Heart right ventricle (tissue), 16 donors: ENCODE measurements around the gene MEOX1. TPM values are rescaled to one million over a fixed set of nuclear protein-coding genes. Genes with fewer than 3 reads are reported as not detected.
A peak's percentile ranks its signal among the peaks of the same experiment; 100 is the strongest.

Experiments
- ATAC-seq, 8 donors: fragments of 200-7000 bp; cut with Tn5 transposase; one replicate each; pipeline ENCODE4 v1.9.1; 2020; ENCODE audit warnings: mild to moderate bottlenecking in 8 of 8, moderate library complexity in 8 of 8, moderate number of reproducible peaks in 1 of 8
- DNase-seq, 2 donors: peaks; one replicate each; pipeline ENCODE4 v3.0.0-alpha.2; 2020
- H3K27ac ChIP-seq, 10 donors: fragments of 200-600 bp; sonication (generic) in 2 of 10; one replicate each; pipeline versions ENCODE4 v1.5.0 to v1.8.0; 2020 to 2022; ENCODE audit warnings: mild to moderate bottlenecking in 3 of 10
- H3K27me3 ChIP-seq, 7 donors: fragments of 200-600 bp; one replicate each; pipeline ENCODE4 v1.8.0; 2021 to 2022; ENCODE audit warnings: mild to moderate bottlenecking in 2 of 7
- H3K36me3 ChIP-seq, 9 donors: fragments of 200-600 bp; sonication (generic) in 1 of 9; one replicate each; pipeline versions ENCODE4 v1.5.0 to v1.8.0; 2020 to 2022; ENCODE audit warnings: mild to moderate bottlenecking in 2 of 9
- H3K4me1 ChIP-seq, 9 donors: fragments of 200-600 bp; sonication (generic) in 1 of 9; one replicate each; pipeline versions ENCODE4 v1.5.0 to v1.8.0; 2020 to 2022; ENCODE audit warnings: mild to moderate bottlenecking in 4 of 9
- H3K4me3 ChIP-seq, 10 donors: fragments of 200-600 bp; sonication (generic) in 2 of 10; one replicate each; pipeline versions ENCODE4 v1.5.0 to v1.8.0; 2020 to 2022; ENCODE audit warnings: mild to moderate bottlenecking in 7 of 10, moderate library complexity in 2 of 10
- H3K9me3 ChIP-seq, 11 donors: fragments of 200-600 bp in 10 of 11; sonication (generic) in 2 of 11; one replicate each; pipeline versions ENCODE4 v1.5.0 to v1.8.0; 2013 to 2022; ENCODE audit warnings: mild to moderate bottlenecking in 2 of 11, control low read depth in 1 of 11, moderate library complexity in 1 of 11
- CTCF ChIP-seq, 9 donors: fragments of 200-600 bp; sonication (generic) in 2 of 9; IDR thresholded peaks; one replicate each; pipeline versions ENCODE4 v1.5.0 to v1.8.0; 2021 to 2022; ENCODE audit warnings: antibody characterized with exemption in 9 of 9, mild to moderate bottlenecking in 5 of 9, moderate library complexity in 1 of 9
- WGBS, 2 donors: extraction: QIAGEN DNeasy Blood & Tissue Kit; methylation state at CpG; one replicate each; pipeline ENCODE4 v1.1.7; 2013; ENCODE audit warnings: inconsistent platforms in 1 of 2; 5-methylcytosine and 5-hydroxymethylcytosine counted together
- intact Hi-C, 10 donors: fragments of 100-400 bp; cut with DNase I; formaldehyde crosslinking; loops; one replicate each; pipeline versions ENCODE4 v1.11.1 to v1.14.2; 2022
- polyA plus RNA-seq, 2 donors: library from polyadenylated mRNA; stranded (reverse); fragments of 200-250 nt; gene quantifications; one replicate each; pipeline ENCODE4 v1.2.3, GENCODE V29; 2013
- total RNA-seq, 10 donors: library from RNA; stranded (reverse); fragmentation: NEBNext Ultra II Directional in 3 of 10; extraction: Animal tissue kit (Norgen Biotek cat#: 25700) in 3 of 10; gene quantifications; one replicate each; pipeline versions ENCODE4 v1.2.1 to v1.2.4, GENCODE V29; 2021 to 2023
- donor health status: Arrhythmogenic right ventricular cardiomyopathy.
- donor health status: ischemic (EF 13 %, LVEDD 7.1; RV severe dilation, severe dysfunction).
- donor health status: healthy with polysubstance abuse.
- donor health status: DM: no; HTN: yes; CAD: no.
- donor health status: DM: no; HTN: no; CAD: no.
- donor health status: ischemic (EF 25% LVEDD 6.9; RV normal size, moderate dysfunction).
- donor health status: ischemic (EF 25% LVEDD 5.7; RV mildly dilated, moderate dysfunction).
- donor health status: healthy.
- donor health status: DM: yes; HTN: yes; CAD: no.
- donor health status: Ischemic cardiomyopathy.
- donor health status: ischemic (EF 35%, LVEDD 5.7; RV mildly dilated, moderate dysfunction).
- donor health status: nonischemic (EF 11% LVEDD 7.7; RV severe dilation, severe dysfunction).
- donor health status: DM: yes; HTN: yes; CAD: no.
- donor health status: PGD.
- donor health status: ischemic (EF 29% LVEDD 5.4; RV normal size, mild dysfunction).
- donor health status: nonischemic (EF 23%, LVEDD 6.1; RV moderate dilation, normal function).

Gene MEOX1
- total and polyA plus RNA-seq, 12 donors = 6.4 to 25.3 (median 14.8) TPM

GRCh38 chr17:43659823-43660617, 1.7 kb downstream of the MEOX1 start:
- WGBS, 2 donors = 52 to 62% methylated on average over 11 of the region's 11 CpGs
- Histone ChIP-seq H3K9me3 (no peaks in the 10 kb centered on the region), H3K4me1 (peaks cover 6 to 90% (median 48%) of the 10 kb centered on the region in 9 donors), H3K4me3 (peak overlapping the region; percentile 14 to 76 (median 52)), H3K27me3 (no peaks in the 10 kb centered on the region), H3K36me3 (no peaks in the 10 kb centered on the region), H3K27ac (peak overlapping the region; percentile 1 to 98 (median 85))
- DNase-seq = no peak
- TF ChIP-seq CTCF (IDR thresholded peaks at IDR 0.05) = no peak
- peak in 1 of 8 donors; percentile 16 for ATAC-seq
- intact Hi-C loops = no loop called here

DNA sequence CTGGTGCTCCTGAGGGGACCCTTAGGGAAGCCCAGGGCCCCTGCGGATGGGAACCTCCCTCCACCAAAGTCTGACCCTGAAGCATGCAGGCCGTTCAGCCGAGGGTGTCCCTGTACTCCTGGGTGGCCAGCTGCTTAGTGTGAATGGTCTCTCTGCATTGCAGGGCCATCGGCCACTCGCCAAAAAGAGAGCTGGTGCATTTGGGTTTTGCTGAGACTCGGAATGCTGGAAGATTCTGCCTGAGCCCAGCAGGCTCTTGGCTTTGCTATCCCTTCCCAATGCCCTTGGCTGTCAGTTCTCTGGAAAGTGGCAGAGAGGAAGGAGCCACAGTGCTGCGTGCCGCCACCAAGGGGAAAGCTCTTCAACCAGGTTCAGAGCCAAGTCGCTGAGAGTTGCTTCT, 2.8 kb downstream of the MEOX1 start:
- Histone ChIP-seq H3K36me3 (peaks cover 0 to 3% (median 0%) of the 10 kb centered on the region in 9 donors), H3K27ac (peak overlapping the region in 9 of 10 donors; percentile 78 to 98 (median 87)), H3K4me3 (peak overlapping the region; percentile 11 to 76 (median 52)), H3K27me3 (no peaks in the 10 kb centered on the region), H3K4me1 (peaks cover 6 to 84% (median 38%) of the 10 kb centered on the region in 9 donors), H3K9me3 (no peaks in the 10 kb centered on the region)
- intact Hi-C loops = no loop called here
- ATAC-seq = peak in 3 of 8 donors; percentile 2 to 12 (median 4)
- no peak for DNase-seq
- WGBS, 2 donors = 47 to 48% methylated on average over 9 of the region's 9 CpGs
- TF ChIP-seq CTCF (IDR thresholded peaks at IDR 0.05) = no peak

GRCh38 chr17:43655693-43656255, 5.9 kb downstream of the MEOX1 start:
- H3K27ac ChIP-seq = peak overlapping the region in 6 of 10 donors; percentile 15 to 98 (median 67)
- peaks cover 0 to 74% (median 25%) of the 10 kb centered on the region in 9 donors for H3K4me1 ChIP-seq
- peak overlapping the region in 1 of 10 donors; percentile 76 for H3K4me3 ChIP-seq
- WGBS, 2 donors = 50 to 64% methylated on average over 5 of the region's 5 CpGs
- H3K27me3 ChIP-seq = no peaks in the 10 kb centered on the region
- no peaks in the 10 kb centered on the region for H3K9me3 ChIP-seq
- intact Hi-C loops = no loop called here
- no peak for DNase-seq
- peaks cover 0 to 25% (median 0%) of the 10 kb centered on the region in 9 donors for H3K36me3 ChIP-seq
- TF ChIP-seq CTCF (IDR thresholded peaks at IDR 0.05) = no peak
- no peak for ATAC-seq

GRCh38 chr17:43652124-43652480, 9.6 kb downstream of the MEOX1 start:
- H3K36me3 ChIP-seq = peaks cover 0 to 25% (median 0%) of the 10 kb centered on the region in 9 donors
- no peaks in the 10 kb centered on the region for H3K9me3 ChIP-seq
- no peak for ATAC-seq
- no peak overlapping the region for H3K4me3 ChIP-seq
- intact Hi-C loops = no loop called here
- H3K4me1 ChIP-seq = peaks cover 0 to 82% (median 38%) of the 10 kb centered on the region in 9 donors
- no peak for DNase-seq
- H3K27ac ChIP-seq = peak overlapping the region in 1 of 10 donors; percentile 21
- no peak for TF ChIP-seq CTCF (IDR thresholded peaks at IDR 0.05)
- WGBS, 2 donors = 52 to 66% methylated on average over 6 of the region's 6 CpGs
- H3K27me3 ChIP-seq = no peaks in the 10 kb centered on the region
